Smooth muscle cell (in vitro differentiated cells): ENCODE measurements around the gene NME9. TPM values are rescaled to one million over a fixed set of nuclear protein-coding genes. Genes with fewer than 3 reads are reported as not detected.

Source experiments
- DNase-seq: peaks from one replicate; lab custom pipeline; 2025; ENCODE audit not compliant: unreplicated experiment; lab: John Stamatoyannopoulos, UW
- H2AFZ ChIP-seq: fragments of 200-600 bp; sonication (generic); 2 replicates; pipeline ENCODE4 v1.6.0; 2016; ENCODE audit warnings: antibody characterized with exemption, low read depth, mild to moderate bottlenecking
- H3F3A ChIP-seq: fragments of 200-600 bp; sonication (generic); 2 replicates; pipeline ENCODE4 v1.6.0; 2017; ENCODE audit warnings: antibody characterized with exemption, low read depth
- H3K27ac ChIP-seq: fragments of 200-600 bp; sonication (generic); 2 replicates; pipeline ENCODE4 v1.5.1; 2016; ENCODE audit warnings: low read depth, mild to moderate bottlenecking
- H3K27me3 ChIP-seq: fragments of 200-600 bp; sonication (generic); 2 replicates; pipeline ENCODE4 v1.6.1; 2016; ENCODE audit warnings: low read depth, mild to moderate bottlenecking
- H3K36me3 ChIP-seq: fragments of 200-600 bp; sonication (generic); 2 replicates; pipeline ENCODE4 v1.5.1; 2016; ENCODE audit warnings: low read depth
- H3K4me1 ChIP-seq: fragments of 200-600 bp; sonication (generic); 2 replicates; pipeline ENCODE4 v1.5.1; 2016; ENCODE audit warnings: low read depth
- H3K4me2 ChIP-seq: fragments of 200-600 bp; sonication (generic); 2 replicates; pipeline ENCODE4 v1.6.0; 2016; ENCODE audit warnings: mild to moderate bottlenecking
- H3K4me3 ChIP-seq: fragments of 200-600 bp; sonication (generic); 2 replicates; pipeline ENCODE4 v1.5.1; 2016; ENCODE audit warnings: mild to moderate bottlenecking
- H3K79me2 ChIP-seq: fragments of 200-600 bp; sonication (generic); 2 replicates; pipeline ENCODE4 v1.6.0; 2016; ENCODE audit warnings: low read depth, mild to moderate bottlenecking
- H3K9ac ChIP-seq: fragments of 200-600 bp; sonication (generic); 2 replicates; pipeline ENCODE4 v1.6.0; 2016; ENCODE audit warnings: low read depth
- H3K9me3 ChIP-seq: fragments of 200-600 bp; sonication (generic); replicated peaks from 2 replicates; pipeline ENCODE4 v1.5.1; 2016; ENCODE audit warnings: low read depth
- H4K20me1 ChIP-seq: fragments of 200-600 bp; sonication (generic); 2 replicates; pipeline ENCODE4 v1.6.0; 2016; ENCODE audit warnings: low read depth
- WGBS: methylation state at CpG from one replicate; pipeline ENCODE4 v1.1.7; 2016; ENCODE audit warnings: low lambda C conversion rate; 5-methylcytosine and 5-hydroxymethylcytosine counted together
- polyA plus RNA-seq: library from polyadenylated mRNA; unstranded; fragments of >200 nt; fragmentation: Nextera tagmentation; extraction: Ambion mirVana; gene quantifications from 2 replicates; pipeline ENCODE4 v1.2.1, GENCODE V29; 2016
- total RNA-seq: library from RNA; depleted of rRNA; stranded (reverse); fragments of >200 nt; gene quantifications from 2 replicates; pipeline ENCODE4 v1.2.3, GENCODE V29; 2014
- TF ChIP-seq, protein P1 (sequence below): fragments of 200-600 bp; sonication (generic); IDR thresholded peaks from 2 replicates; pipeline ENCODE4 v1.5.1; 2017; ENCODE audit warnings: borderline replicate concordance, mild to moderate bottlenecking, antibody characterized with exemption; ENCODE audit not compliant: insufficient read depth, poor library complexity, severe bottlenecking

The NME9 gene
- total and polyA plus RNA-seq, 2 experiments from 2014 or later: not detected

DNA sequence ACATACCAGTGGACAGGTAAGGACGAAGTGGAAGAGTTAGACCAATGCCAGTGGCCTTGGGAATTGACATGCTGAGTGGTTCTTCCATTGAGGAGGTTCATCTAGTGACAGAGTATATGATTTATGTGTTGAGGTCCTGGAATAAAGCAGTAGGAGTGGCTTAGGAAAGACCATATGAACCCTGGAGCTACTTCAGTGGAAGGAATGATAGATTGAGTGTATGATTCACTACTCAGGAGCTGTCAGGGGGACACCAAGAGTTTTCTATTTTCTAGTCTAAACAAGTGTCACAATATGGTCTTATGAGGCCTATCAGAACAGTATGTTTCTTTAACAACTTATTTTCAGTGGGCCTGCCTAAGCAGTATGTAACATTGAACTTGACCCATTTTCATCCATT lies 63.9 kb downstream of the NME9 start:
- H3K9me3 ChIP-seq: no peaks in the 10 kb centered on the region
- no peak overlapping the region for H3K4me2 ChIP-seq
- no peaks in the 10 kb centered on the region for H3K79me2 ChIP-seq
- no peak overlapping the region for H3K4me3 ChIP-seq
- WGBS: 100% methylated on average over 1 of the region's 1 CpG
- H3K27me3 ChIP-seq: no peaks in the 10 kb centered on the region
- no peak overlapping the region for H2AFZ ChIP-seq
- no peaks in the 10 kb centered on the region for H3K4me1 ChIP-seq
- no peaks in the 10 kb centered on the region for H3K36me3 ChIP-seq
- no peaks in the 10 kb centered on the region for H3F3A ChIP-seq
- no peak overlapping the region for H3K27ac ChIP-seq
- no peaks in the 10 kb centered on the region for H4K20me1 ChIP-seq
- H3K9ac ChIP-seq: no peak overlapping the region
- no peak for DNase-seq
- TF ChIP-seq, protein P1, sequence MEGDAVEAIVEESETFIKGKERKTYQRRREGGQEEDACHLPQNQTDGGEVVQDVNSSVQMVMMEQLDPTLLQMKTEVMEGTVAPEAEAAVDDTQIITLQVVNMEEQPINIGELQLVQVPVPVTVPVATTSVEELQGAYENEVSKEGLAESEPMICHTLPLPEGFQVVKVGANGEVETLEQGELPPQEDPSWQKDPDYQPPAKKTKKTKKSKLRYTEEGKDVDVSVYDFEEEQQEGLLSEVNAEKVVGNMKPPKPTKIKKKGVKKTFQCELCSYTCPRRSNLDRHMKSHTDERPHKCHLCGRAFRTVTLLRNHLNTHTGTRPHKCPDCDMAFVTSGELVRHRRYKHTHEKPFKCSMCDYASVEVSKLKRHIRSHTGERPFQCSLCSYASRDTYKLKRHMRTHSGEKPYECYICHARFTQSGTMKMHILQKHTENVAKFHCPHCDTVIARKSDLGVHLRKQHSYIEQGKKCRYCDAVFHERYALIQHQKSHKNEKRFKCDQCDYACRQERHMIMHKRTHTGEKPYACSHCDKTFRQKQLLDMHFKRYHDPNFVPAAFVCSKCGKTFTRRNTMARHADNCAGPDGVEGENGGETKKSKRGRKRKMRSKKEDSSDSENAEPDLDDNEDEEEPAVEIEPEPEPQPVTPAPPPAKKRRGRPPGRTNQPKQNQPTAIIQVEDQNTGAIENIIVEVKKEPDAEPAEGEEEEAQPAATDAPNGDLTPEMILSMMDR: no peak

GRCh38 chr3:138263104-138263503 lies 66.5 kb downstream of the NME9 start:
- H2AFZ ChIP-seq: no peak overlapping the region
- H3K4me2 ChIP-seq: no peak overlapping the region
- H3K36me3 ChIP-seq: no peaks in the 10 kb centered on the region
- H3K4me1 ChIP-seq: no peaks in the 10 kb centered on the region
- H4K20me1 ChIP-seq: no peaks in the 10 kb centered on the region
- DNase-seq: no peak
- no peak overlapping the region for H3K4me3 ChIP-seq
- no peaks in the 10 kb centered on the region for H3K79me2 ChIP-seq
- no peak overlapping the region for H3K9ac ChIP-seq
- TF ChIP-seq, protein P1: no peak
- no peaks in the 10 kb centered on the region for H3F3A ChIP-seq
- H3K27me3 ChIP-seq: no peaks in the 10 kb centered on the region
- H3K9me3 ChIP-seq: no peaks in the 10 kb centered on the region
- WGBS: 77% methylated on average over 2 of the region's 2 CpGs
- H3K27ac ChIP-seq: no peak overlapping the region

DNA sequence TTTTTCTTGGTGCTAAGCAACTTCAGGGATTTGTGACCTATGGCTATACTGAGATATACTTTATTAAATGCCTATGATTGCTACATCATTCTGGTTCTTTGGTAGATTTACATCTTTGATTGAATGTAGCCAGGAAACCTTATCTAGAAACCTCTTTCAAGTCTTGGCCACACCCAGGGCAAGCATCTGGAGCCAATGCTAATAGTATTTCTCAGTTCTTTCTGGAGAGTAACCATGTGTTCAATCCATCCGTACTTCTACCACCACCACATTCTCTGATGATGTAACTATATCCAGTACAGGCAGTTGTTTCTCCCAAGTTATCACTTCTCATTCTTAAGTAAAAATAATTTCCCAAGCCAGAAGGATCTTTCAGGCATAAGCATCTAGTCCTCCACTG lies 69.0 kb downstream of the NME9 start:
- Histone ChIP-seq H3K27me3 (no peaks in the 10 kb centered on the region), H3K4me2 (no peak overlapping the region), H3K79me2 (no peaks in the 10 kb centered on the region), H3K9me3 (no peaks in the 10 kb centered on the region), H2AFZ (no peak overlapping the region), H3K9ac (no peak overlapping the region), H3K4me1 (no peaks in the 10 kb centered on the region), H3K4me3 (no peak overlapping the region), H3K27ac (no peak overlapping the region), H3F3A (no peaks in the 10 kb centered on the region), H3K36me3 (no peaks in the 10 kb centered on the region), H4K20me1 (no peaks in the 10 kb centered on the region)
- TF ChIP-seq, protein P1: no peak
- WGBS: 82% methylated on average over 1 of the region's 1 CpG
- no peak for DNase-seq

GRCh38 chr3:138259126-138259525 lies 70.5 kb downstream of the NME9 start:
- H3K36me3 ChIP-seq: no peaks in the 10 kb centered on the region
- no peak overlapping the region for H3K9ac ChIP-seq
- H2AFZ ChIP-seq: no peak overlapping the region
- H4K20me1 ChIP-seq: no peaks in the 10 kb centered on the region
- WGBS: 97% methylated on average over 4 of the region's 4 CpGs
- no peaks in the 10 kb centered on the region for H3K79me2 ChIP-seq
- TF ChIP-seq, protein P1: no peak
- H3K4me1 ChIP-seq: no peaks in the 10 kb centered on the region
- H3F3A ChIP-seq: no peaks in the 10 kb centered on the region
- no peaks in the 10 kb centered on the region for H3K27me3 ChIP-seq
- no peak overlapping the region for H3K4me3 ChIP-seq
- H3K9me3 ChIP-seq: no peaks in the 10 kb centered on the region
- no peak for DNase-seq
- H3K27ac ChIP-seq: no peak overlapping the region
- no peak overlapping the region for H3K4me2 ChIP-seq
